Measurements from ENCODE around the gene MSI2.

The MSI2 gene

GRCh38 chr17:57247913-57248312, 8.4 kb upstream of the MSI2 start:
- Histone ChIP-seq H3K9me3 (ENCODE audit: control insufficient read depth, low read depth, low read length) (peaks cover 3% of the 10 kb centered on the region), H3K27me3 (ENCODE audit: control insufficient read depth, insufficient read depth, low read length) (no peaks in the 10 kb centered on the region), H3K27ac (ENCODE audit: low read length) (no peak overlapping the region), H3K9ac (ENCODE audit: low read length) (no peak overlapping the region), H3K4me1 (ENCODE audit: control insufficient read depth, low read depth, low read length) (no peaks in the 10 kb centered on the region), H3K4me3 (ENCODE audit: low read length) (no peak overlapping the region), H3K36me3 (ENCODE audit: control insufficient read depth, low read depth, low read length) (no peaks in the 10 kb centered on the region)

DNA sequence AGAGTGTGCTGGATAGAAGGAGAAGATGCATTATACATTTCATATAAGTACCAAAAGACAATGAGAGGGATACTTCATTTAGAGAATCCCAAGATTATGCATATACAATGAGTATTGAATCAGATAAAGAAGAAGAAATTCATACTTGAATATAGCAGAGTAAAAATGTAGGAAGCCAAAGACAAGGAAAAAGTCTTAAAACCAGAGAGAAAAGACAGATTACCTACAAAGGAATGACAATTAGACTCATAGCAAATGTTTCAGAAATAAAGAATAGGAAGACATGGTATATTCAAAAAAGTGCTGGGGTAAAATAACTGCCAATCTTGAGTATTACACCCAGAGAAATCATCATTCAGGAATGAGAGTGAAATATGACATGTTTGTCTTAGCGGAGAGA, 6.8 kb upstream of the MSI2 start:
- Histone ChIP-seq H3K4me3 (ENCODE audit: low read length) (no peak overlapping the region), H3K4me1 (ENCODE audit: control insufficient read depth, low read depth, low read length) (peaks cover 3% of the 10 kb centered on the region), H3K9ac (ENCODE audit: low read length) (no peak overlapping the region), H3K36me3 (ENCODE audit: control insufficient read depth, low read depth, low read length) (no peaks in the 10 kb centered on the region), H3K27me3 (ENCODE audit: control insufficient read depth, insufficient read depth, low read length) (peaks cover 3% of the 10 kb centered on the region), H3K27ac (ENCODE audit: low read length) (no peak overlapping the region), H3K9me3 (ENCODE audit: control insufficient read depth, low read depth, low read length) (peaks cover 3% of the 10 kb centered on the region)

DNA sequence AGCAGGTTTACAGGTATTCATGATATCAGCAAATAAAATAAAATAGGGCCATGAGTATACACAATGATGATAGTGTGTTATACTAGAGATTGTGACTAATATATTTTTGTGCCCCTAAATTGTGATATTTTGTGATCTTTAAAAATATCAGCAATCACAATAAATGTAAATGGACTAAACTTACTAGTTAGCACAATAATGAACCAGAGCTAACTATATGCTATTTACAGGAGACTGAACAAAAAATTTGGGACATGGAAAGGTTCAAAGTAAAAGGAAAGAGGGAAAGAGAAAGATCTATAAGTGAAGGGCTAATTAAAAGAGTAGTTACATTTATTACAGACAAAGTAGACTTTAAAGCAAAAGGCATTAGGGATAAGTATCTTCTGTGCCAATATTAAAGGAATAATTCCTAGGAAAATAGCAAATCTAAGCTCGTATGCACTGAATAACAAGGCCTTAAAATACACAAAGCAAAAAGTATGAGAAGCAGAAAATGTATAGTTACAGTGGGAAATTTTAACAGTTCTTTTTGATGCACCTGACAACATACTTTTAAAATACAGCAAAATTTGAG, 5.0 kb upstream of the MSI2 start:
- Histone ChIP-seq H3K36me3 (ENCODE audit: control insufficient read depth, low read depth, low read length) (no peaks in the 10 kb centered on the region), H3K9me3 (ENCODE audit: control insufficient read depth, low read depth, low read length) (peaks cover 3% of the 10 kb centered on the region), H3K4me1 (ENCODE audit: control insufficient read depth, low read depth, low read length) (peaks cover 4% of the 10 kb centered on the region), H3K4me3 (ENCODE audit: low read length) (no peak overlapping the region), H3K27ac (ENCODE audit: low read length) (no peak overlapping the region), H3K27me3 (ENCODE audit: control insufficient read depth, insufficient read depth, low read length) (peaks cover 16% of the 10 kb centered on the region), H3K9ac (ENCODE audit: low read length) (no peak overlapping the region)

DNA sequence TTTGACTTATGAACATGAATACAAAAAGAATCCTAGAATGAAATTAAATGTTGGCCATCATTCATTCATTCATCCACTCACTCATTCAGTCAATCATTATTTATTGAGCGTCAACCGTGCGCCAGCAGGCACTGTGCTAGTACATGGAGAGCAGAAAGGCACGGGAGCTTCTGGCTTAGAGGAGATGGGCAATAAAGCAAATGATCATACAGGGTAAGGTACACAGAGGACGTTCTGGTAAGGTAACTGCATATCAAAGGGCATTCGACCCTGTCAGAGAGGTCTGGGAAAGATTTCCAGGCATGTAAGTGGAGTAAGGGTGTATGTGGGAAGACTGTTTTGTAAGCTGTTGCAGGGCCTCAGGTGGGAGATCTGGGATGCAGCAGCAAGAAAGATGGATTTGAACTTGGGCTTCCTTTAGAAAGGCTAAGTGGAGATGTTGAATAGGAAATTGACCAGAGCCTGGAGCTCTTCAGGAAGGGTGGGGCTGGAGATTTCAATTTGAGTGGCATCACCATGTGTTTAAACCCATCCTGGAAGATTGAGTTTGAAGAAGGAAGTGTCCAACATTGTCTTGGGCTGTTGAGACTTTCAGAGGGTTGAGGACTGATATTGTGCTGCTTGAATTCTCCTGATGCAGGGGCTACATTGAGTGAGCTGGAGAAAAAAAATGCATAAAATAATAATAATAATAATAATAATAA, 2.8 kb upstream of the MSI2 start:
- H3K9me3 ChIP-seq (ENCODE audit: control insufficient read depth, low read depth, low read length) = peaks cover 3% of the 10 kb centered on the region
- no peak overlapping the region for H3K9ac ChIP-seq (ENCODE audit: low read length)
- H3K4me1 ChIP-seq (ENCODE audit: control insufficient read depth, low read depth, low read length) = peaks cover 9% of the 10 kb centered on the region
- H3K36me3 ChIP-seq (ENCODE audit: control insufficient read depth, low read depth, low read length) = no peaks in the 10 kb centered on the region
- H3K27ac ChIP-seq (ENCODE audit: low read length) = no peak overlapping the region
- H3K4me3 ChIP-seq (ENCODE audit: low read length) = no peak overlapping the region
- H3K27me3 ChIP-seq (ENCODE audit: control insufficient read depth, insufficient read depth, low read length) = peaks cover 16% of the 10 kb centered on the region

GRCh38 chr17:57255182-57255775, 1.0 kb upstream of the MSI2 start:
- peak overlapping the region; percentile 83 for H3K4me3 ChIP-seq (ENCODE audit: low read length)
- peak overlapping the region; percentile 63 for H3K9ac ChIP-seq (ENCODE audit: low read length)
- H3K27ac ChIP-seq (ENCODE audit: low read length) = no peak overlapping the region

GRCh38 chr17:57256708-57257112, 387 bp downstream of the MSI2 start:
- Histone ChIP-seq H3K4me1 (ENCODE audit: control insufficient read depth, low read depth, low read length) (peaks cover 41% of the 10 kb centered on the region), H3K27ac (ENCODE audit: low read length) (peak overlapping the region; percentile 54), H3K9ac (ENCODE audit: low read length) (peak overlapping the region; percentile 85), H3K4me3 (ENCODE audit: low read length) (peak overlapping the region; percentile 89), H3K36me3 (ENCODE audit: control insufficient read depth, low read depth, low read length) (peaks cover 7% of the 10 kb centered on the region), H3K9me3 (ENCODE audit: control insufficient read depth, low read depth, low read length) (no peaks in the 10 kb centered on the region), H3K27me3 (ENCODE audit: control insufficient read depth, insufficient read depth, low read length) (peaks cover 16% of the 10 kb centered on the region)

More at GRCh38 chr17:57255182-57255775, 1.0 kb upstream of the MSI2 start:
- H3K9me3 ChIP-seq (ENCODE audit: control insufficient read depth, low read depth, low read length) = peaks cover 3% of the 10 kb centered on the region
- peaks cover under 1% of the 10 kb centered on the region for H3K36me3 ChIP-seq (ENCODE audit: control insufficient read depth, low read depth, low read length)
- peaks cover 27% of the 10 kb centered on the region for H3K4me1 ChIP-seq (ENCODE audit: control insufficient read depth, low read depth, low read length)
- H3K27me3 ChIP-seq (ENCODE audit: control insufficient read depth, insufficient read depth, low read length) = peaks cover 16% of the 10 kb centered on the region

- Histone ChIP-seq H3K9me3 (ENCODE audit: control insufficient read depth, low read depth, low read length) (no peaks in the 10 kb centered on the region), H3K36me3 (ENCODE audit: control insufficient read depth, low read depth, low read length) (peaks cover 14% of the 10 kb centered on the region), H3K27ac (ENCODE audit: low read length) (peak overlapping the region; percentile 54), H3K4me3 (ENCODE audit: low read length) (peak overlapping the region; percentile 89), H3K27me3 (ENCODE audit: control insufficient read depth, insufficient read depth, low read length) (peaks cover 16% of the 10 kb centered on the region), H3K9ac (ENCODE audit: low read length) (peak overlapping the region; percentile 85), H3K4me1 (ENCODE audit: control insufficient read depth, low read depth, low read length) (peaks cover 42% of the 10 kb centered on the region)
These were observed 1.0 kb downstream of the MSI2 start for GRCh38 chr17:57257195-57257894.

- H3K9ac ChIP-seq (ENCODE audit: low read length) = peak overlapping the region; percentile 85
- peak overlapping the region; percentile 89 for H3K4me3 ChIP-seq (ENCODE audit: low read length)
- peak overlapping the region; percentile 76 for H3K27ac ChIP-seq (ENCODE audit: low read length)
- H3K4me1 ChIP-seq (ENCODE audit: control insufficient read depth, low read depth, low read length) = peaks cover 42% of the 10 kb centered on the region
- H3K27me3 ChIP-seq (ENCODE audit: control insufficient read depth, insufficient read depth, low read length) = peaks cover 16% of the 10 kb centered on the region
- H3K36me3 ChIP-seq (ENCODE audit: control insufficient read depth, low read depth, low read length) = peaks cover 22% of the 10 kb centered on the region
- H3K9me3 ChIP-seq (ENCODE audit: control insufficient read depth, low read depth, low read length) = no peaks in the 10 kb centered on the region
These were observed 1.9 kb downstream of the MSI2 start for GRCh38 chr17:57257895-57258851.

DNA sequence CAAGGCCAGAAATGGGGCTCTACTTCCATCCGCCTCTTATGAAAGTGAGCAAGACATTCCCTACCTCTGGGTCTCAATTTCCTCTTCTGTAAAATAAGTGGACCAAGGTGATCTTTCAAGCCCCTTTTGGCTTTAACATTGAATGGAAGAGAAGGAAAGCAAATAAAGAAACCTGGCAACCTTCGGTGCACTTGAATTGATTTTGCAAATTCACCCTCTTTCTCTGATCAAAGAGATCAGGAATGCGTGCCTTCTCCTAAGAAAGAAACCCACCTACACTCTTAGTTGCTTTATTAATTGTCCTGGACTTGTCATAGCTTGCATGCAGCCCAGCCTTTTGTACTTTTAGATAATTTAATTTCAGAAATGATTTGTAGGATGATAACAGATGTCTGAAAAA, 3.0 kb downstream of the MSI2 start:
- Histone ChIP-seq H3K36me3 (ENCODE audit: control insufficient read depth, low read depth, low read length) (peaks cover 32% of the 10 kb centered on the region), H3K9ac (ENCODE audit: low read length) (peak overlapping the region; percentile 85), H3K4me1 (ENCODE audit: control insufficient read depth, low read depth, low read length) (peaks cover 41% of the 10 kb centered on the region), H3K9me3 (ENCODE audit: control insufficient read depth, low read depth, low read length) (no peaks in the 10 kb centered on the region), H3K4me3 (ENCODE audit: low read length) (peak overlapping the region; percentile 89), H3K27ac (ENCODE audit: low read length) (peak overlapping the region; percentile 4), H3K27me3 (ENCODE audit: control insufficient read depth, insufficient read depth, low read length) (peaks cover 16% of the 10 kb centered on the region)

DNA sequence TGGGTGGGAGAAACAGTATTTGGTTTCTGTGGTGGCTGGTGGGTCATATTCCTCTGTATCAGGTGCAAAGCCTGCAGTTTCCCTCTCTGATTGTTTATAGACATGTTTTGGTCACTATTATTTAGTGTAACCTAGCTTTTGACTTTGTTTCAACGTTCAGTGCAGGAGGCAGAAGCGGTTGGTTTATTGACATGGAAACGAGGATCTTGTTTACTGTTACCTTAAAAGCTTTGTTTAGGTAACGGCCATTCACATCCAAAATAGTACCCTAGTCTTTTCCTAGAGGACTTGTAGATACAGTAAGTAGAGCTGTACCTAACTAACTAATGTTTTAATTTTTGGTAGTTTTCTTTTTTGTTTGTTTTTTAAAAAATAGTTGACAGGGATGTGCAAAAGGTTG, 3.5 kb downstream of the MSI2 start:
- Histone ChIP-seq H3K9me3 (ENCODE audit: control insufficient read depth, low read depth, low read length) (no peaks in the 10 kb centered on the region), H3K36me3 (ENCODE audit: control insufficient read depth, low read depth, low read length) (peaks cover 36% of the 10 kb centered on the region), H3K27ac (ENCODE audit: low read length) (peak overlapping the region; percentile 4), H3K4me3 (ENCODE audit: low read length) (peak overlapping the region; percentile 89), H3K27me3 (ENCODE audit: control insufficient read depth, insufficient read depth, low read length) (peaks cover 10% of the 10 kb centered on the region), H3K9ac (ENCODE audit: low read length) (peak overlapping the region; percentile 85), H3K4me1 (ENCODE audit: control insufficient read depth, low read depth, low read length) (peaks cover 37% of the 10 kb centered on the region)

All from iPS-18a (cell line).